HEK293 (cell line): Measurements from ENCODE around the gene RNASE4.
A peak's percentile ranks its signal among the peaks of the same experiment; 100 is the strongest.

Experiments used
- GLI2 ChIP-seq: fragments of 450-650 bp; formaldehyde crosslinking; IDR thresholded peaks from 2 replicates; pipeline ENCODE4; 2017; ENCODE audit warnings: missing biosample characterization, missing genetic modification characterization, low read depth, borderline replicate concordance
- GLIS2 ChIP-seq: fragments of 450-650 bp; formaldehyde crosslinking; IDR thresholded peaks from 2 replicates; pipeline ENCODE4 v1.5.1; 2016; ENCODE audit warnings: missing biosample characterization, missing genetic modification characterization
- HIC1 ChIP-seq: fragments of 450-650 bp; formaldehyde crosslinking; IDR thresholded peaks from 2 replicates; pipeline ENCODE4 v1.5.1; 2016; ENCODE audit warnings: missing biosample characterization, missing genetic modification characterization
- KLF7 ChIP-seq: fragments of 450-650 bp; formaldehyde crosslinking; IDR thresholded peaks from 2 replicates; pipeline ENCODE4 v1.5.1; 2016; ENCODE audit warnings: missing biosample characterization, missing genetic modification characterization, borderline replicate concordance
- KLF8 ChIP-seq: fragments of 450-650 bp; formaldehyde crosslinking; IDR thresholded peaks from 2 replicates; pipeline ENCODE4 v1.5.1; 2016; ENCODE audit warnings: missing biosample characterization, missing genetic modification characterization
- MYNN ChIP-seq: fragments of 450-650 bp; formaldehyde crosslinking; IDR thresholded peaks from 2 replicates; pipeline ENCODE4 v1.5.1; 2016; ENCODE audit warnings: missing biosample characterization, missing genetic modification characterization, borderline replicate concordance
- PRDM1 ChIP-seq: fragments of 450-650 bp; formaldehyde crosslinking; IDR thresholded peaks from 2 replicates; pipeline ENCODE4; 2016; ENCODE audit warnings: missing biosample characterization, missing genetic modification characterization
- PRDM6 ChIP-seq: fragments of 450-650 bp; formaldehyde crosslinking; IDR thresholded peaks from 2 replicates; pipeline ENCODE4 v1.5.1; 2017; ENCODE audit warnings: missing biosample characterization, missing genetic modification characterization
- REPIN1 ChIP-seq: fragments of 450-650 bp; formaldehyde crosslinking; IDR thresholded peaks from 2 replicates; pipeline ENCODE4 v1.5.1; 2017; ENCODE audit warnings: missing biosample characterization, missing genetic modification characterization, low read depth
- SP2 ChIP-seq: fragments of 450-650 bp; formaldehyde crosslinking; IDR thresholded peaks from 2 replicates; pipeline ENCODE4 v1.5.1; 2016; ENCODE audit warnings: missing biosample characterization, missing genetic modification characterization
- ZBTB21 ChIP-seq: fragments of 450-650 bp; formaldehyde crosslinking; IDR thresholded peaks from 2 replicates; pipeline ENCODE4 v1.5.1; 2017; ENCODE audit warnings: missing biosample characterization, missing genetic modification characterization
- ZNF148 ChIP-seq: fragments of 450-650 bp; formaldehyde crosslinking; IDR thresholded peaks from 2 replicates; pipeline ENCODE4 v1.5.0; 2017; ENCODE audit warnings: missing biosample characterization, missing genetic modification characterization, borderline replicate concordance
- ZNF19 ChIP-seq: fragments of 450-650 bp; formaldehyde crosslinking; IDR thresholded peaks from 2 replicates; pipeline ENCODE4; 2016; ENCODE audit warnings: missing biosample characterization, missing genetic modification characterization, low read depth
- ZNF202 ChIP-seq: fragments of 450-650 bp; formaldehyde crosslinking; IDR thresholded peaks from 2 replicates; pipeline ENCODE4 v1.5.1; 2016; ENCODE audit warnings: missing biosample characterization, missing genetic modification characterization, borderline replicate concordance
- ZNF211 ChIP-seq: fragments of 450-650 bp; formaldehyde crosslinking; IDR thresholded peaks from 2 replicates; pipeline ENCODE4 v1.5.1; 2016; ENCODE audit warnings: low read depth, missing biosample characterization, missing genetic modification characterization
- ZNF302 ChIP-seq: fragments of 450-650 bp; formaldehyde crosslinking; IDR thresholded peaks from 2 replicates; pipeline ENCODE4 v1.5.1; 2016; ENCODE audit warnings: missing biosample characterization, missing genetic modification characterization, low read depth
- ZNF366 ChIP-seq: fragments of 450-650 bp; formaldehyde crosslinking; conservative IDR thresholded peaks from 2 replicates; pipeline ENCODE4 v1.5.1; 2016; ENCODE audit warnings: missing biosample characterization, missing genetic modification characterization
- ZNF48 ChIP-seq: fragments of 450-650 bp; formaldehyde crosslinking; IDR thresholded peaks from 2 replicates; pipeline ENCODE4 v1.5.1; 2016; ENCODE audit warnings: missing biosample characterization, missing genetic modification characterization
- ZNF510 ChIP-seq: fragments of 450-650 bp; formaldehyde crosslinking; IDR thresholded peaks from 2 replicates; pipeline ENCODE4 v1.5.1; 2018; ENCODE audit warnings: mild to moderate bottlenecking, missing genetic modification characterization, missing biosample characterization; ENCODE audit not compliant: insufficient replicate concordance
- ZNF530 ChIP-seq: fragments of 450-650 bp; formaldehyde crosslinking; IDR thresholded peaks from 2 replicates; pipeline ENCODE4 v1.5.1; 2016; ENCODE audit warnings: low read depth, missing biosample characterization, missing genetic modification characterization
- ZNF544 ChIP-seq: fragments of 450-650 bp; formaldehyde crosslinking; IDR thresholded peaks from 2 replicates; pipeline ENCODE4 v1.5.0; 2017; ENCODE audit warnings: missing biosample characterization, missing genetic modification characterization
- ZNF549 ChIP-seq: fragments of 450-650 bp; IDR thresholded peaks from 2 replicates; pipeline ENCODE4 v1.5.1; 2018; ENCODE audit warnings: missing biosample characterization, missing genetic modification characterization, mild to moderate bottlenecking, inconsistent platforms, moderate library complexity
- ZNF610 ChIP-seq: fragments of 450-650 bp; formaldehyde crosslinking; IDR thresholded peaks from 2 replicates; pipeline ENCODE4 v1.5.1; 2016; ENCODE audit warnings: missing biosample characterization, missing genetic modification characterization, borderline replicate concordance
- ZNF670 ChIP-seq: fragments of 450-650 bp; formaldehyde crosslinking; IDR thresholded peaks from 2 replicates; pipeline ENCODE4 v1.5.1; 2016; ENCODE audit warnings: missing biosample characterization, missing genetic modification characterization, low read depth
- ZNF677 ChIP-seq: fragments of 450-650 bp; IDR thresholded peaks from 2 replicates; pipeline ENCODE4 v1.5.0; 2018; ENCODE audit warnings: missing biosample characterization, mild to moderate bottlenecking, missing genetic modification characterization, moderate library complexity
- ZNF701 ChIP-seq: fragments of 450-650 bp; formaldehyde crosslinking; IDR thresholded peaks from 2 replicates; pipeline ENCODE4 v1.5.1; 2016; ENCODE audit warnings: missing biosample characterization, missing genetic modification characterization
- ZNF791 ChIP-seq: fragments of 450-650 bp; formaldehyde crosslinking; IDR thresholded peaks from 2 replicates; pipeline ENCODE4 v1.5.1; 2016; ENCODE audit warnings: missing biosample characterization, missing genetic modification characterization
- ZSCAN30 ChIP-seq: fragments of 450-650 bp; IDR thresholded peaks from 2 replicates; pipeline ENCODE4 v1.5.1; 2018; ENCODE audit warnings: missing biosample characterization, mild to moderate bottlenecking, missing genetic modification characterization, moderate library complexity
- TF ChIP-seq, protein P1 (sequence below): fragments of 450-650 bp; formaldehyde crosslinking; optimal IDR thresholded peaks from 2 replicates; pipeline ENCODE3; 2016; ENCODE audit warnings: missing biosample characterization, mild to moderate bottlenecking, missing genetic modification characterization
- TF ChIP-seq, protein P2 (sequence below): fragments of 450-650 bp; formaldehyde crosslinking; IDR thresholded peaks from 2 replicates; pipeline ENCODE4 v1.5.1; 2017; ENCODE audit warnings: missing biosample characterization, missing genetic modification characterization

Gene RNASE4

DNA sequence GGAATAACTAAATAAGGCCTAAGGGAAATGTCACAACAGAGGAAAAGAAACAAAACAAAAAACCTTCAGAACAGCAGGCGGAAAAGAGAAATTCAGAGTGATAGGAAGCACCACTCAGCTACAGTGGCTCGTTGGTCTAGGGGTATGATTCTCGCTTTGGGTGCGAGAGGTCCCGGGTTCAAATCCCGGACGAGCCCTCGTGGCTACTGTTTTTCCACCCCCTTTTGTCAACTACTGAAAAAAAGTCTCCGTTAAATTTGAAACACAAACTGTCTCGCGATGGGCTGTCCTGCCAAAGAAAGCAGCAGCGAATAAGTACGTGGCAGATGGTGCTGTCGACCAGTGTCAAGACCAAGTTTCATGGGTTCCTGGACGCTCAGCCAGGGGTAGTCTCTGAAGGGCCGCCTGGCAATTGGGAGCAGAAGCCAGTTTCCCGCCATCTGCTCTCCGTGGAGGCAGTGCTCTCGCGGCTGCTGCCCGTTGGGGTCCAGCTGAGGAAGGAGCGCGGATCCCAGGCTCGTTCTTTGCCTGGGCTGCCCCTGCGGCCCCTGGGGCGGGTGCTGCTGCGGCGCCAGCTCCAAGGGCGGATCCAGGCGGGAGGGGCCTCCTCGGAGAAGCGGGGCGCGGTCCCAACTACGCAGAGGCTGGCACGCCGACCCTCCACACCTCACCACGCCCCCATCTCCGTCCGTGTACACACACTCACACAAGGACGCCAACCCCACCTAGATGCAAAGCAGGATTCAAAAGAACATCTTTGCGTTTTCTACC lies at the start of gene RNASE4 (continued):
- no peak for TF ChIP-seq PRDM6 (tag by site-specific recombination)
- TF ChIP-seq ZNF302 (tag by site-specific recombination): no peak
- no peak for TF ChIP-seq ZNF549 (tag by site-specific recombination)
- no peak for TF ChIP-seq ZNF544
- TF ChIP-seq, protein P1, sequence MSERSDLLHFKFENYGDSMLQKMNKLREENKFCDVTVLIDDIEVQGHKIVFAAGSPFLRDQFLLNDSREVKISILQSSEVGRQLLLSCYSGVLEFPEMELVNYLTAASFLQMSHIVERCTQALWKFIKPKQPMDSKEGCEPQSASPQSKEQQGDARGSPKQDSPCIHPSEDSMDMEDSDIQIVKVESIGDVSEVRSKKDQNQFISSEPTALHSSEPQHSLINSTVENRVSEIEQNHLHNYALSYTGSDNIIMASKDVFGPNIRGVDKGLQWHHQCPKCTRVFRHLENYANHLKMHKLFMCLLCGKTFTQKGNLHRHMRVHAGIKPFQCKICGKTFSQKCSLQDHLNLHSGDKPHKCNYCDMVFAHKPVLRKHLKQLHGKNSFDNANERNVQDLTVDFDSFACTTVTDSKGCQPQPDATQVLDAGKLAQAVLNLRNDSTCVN: peak; percentile 82
- TF ChIP-seq SP2 (tag by site-specific recombination): peak; percentile 69
- no peak for TF ChIP-seq PRDM1 (tag by site-specific recombination)
- TF ChIP-seq ZNF211 (tag by site-specific recombination): no peak
- TF ChIP-seq ZBTB21: no peak; the same call in 1 of the 2 replicates
- TF ChIP-seq ZNF510 (tag by site-specific recombination): no peak
- TF ChIP-seq, protein P2, sequence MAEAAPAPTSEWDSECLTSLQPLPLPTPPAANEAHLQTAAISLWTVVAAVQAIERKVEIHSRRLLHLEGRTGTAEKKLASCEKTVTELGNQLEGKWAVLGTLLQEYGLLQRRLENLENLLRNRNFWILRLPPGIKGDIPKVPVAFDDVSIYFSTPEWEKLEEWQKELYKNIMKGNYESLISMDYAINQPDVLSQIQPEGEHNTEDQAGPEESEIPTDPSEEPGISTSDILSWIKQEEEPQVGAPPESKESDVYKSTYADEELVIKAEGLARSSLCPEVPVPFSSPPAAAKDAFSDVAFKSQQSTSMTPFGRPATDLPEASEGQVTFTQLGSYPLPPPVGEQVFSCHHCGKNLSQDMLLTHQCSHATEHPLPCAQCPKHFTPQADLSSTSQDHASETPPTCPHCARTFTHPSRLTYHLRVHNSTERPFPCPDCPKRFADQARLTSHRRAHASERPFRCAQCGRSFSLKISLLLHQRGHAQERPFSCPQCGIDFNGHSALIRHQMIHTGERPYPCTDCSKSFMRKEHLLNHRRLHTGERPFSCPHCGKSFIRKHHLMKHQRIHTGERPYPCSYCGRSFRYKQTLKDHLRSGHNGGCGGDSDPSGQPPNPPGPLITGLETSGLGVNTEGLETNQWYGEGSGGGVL (tag by site-specific recombination): peak; percentile 32; the same call in 1 of the 2 replicates
- TF ChIP-seq ZNF701 (tag by site-specific recombination): no peak
- TF ChIP-seq KLF8 (tag by site-specific recombination): peak; percentile 93
- TF ChIP-seq HIC1: no peak; the same call in 1 of the 2 replicates
- peak; percentile 63; the same call in 1 of the 2 replicates for TF ChIP-seq ZNF610 (tag by site-specific recombination)
- no peak for TF ChIP-seq ZNF48 (tag by site-specific recombination)
- no peak for TF ChIP-seq ZNF670
- TF ChIP-seq ZNF530: no peak
- no peak for TF ChIP-seq KLF7
- TF ChIP-seq ZNF202 (tag by site-specific recombination): no peak
- no peak for TF ChIP-seq GLI2 (tag by site-specific recombination)
- no peak for TF ChIP-seq REPIN1 (tag by site-specific recombination)
- peak; percentile 77; the same call in 1 of the 2 replicates for TF ChIP-seq ZSCAN30 (tag by site-specific recombination)
- TF ChIP-seq ZNF677 (tag by site-specific recombination): no peak
- no peak for TF ChIP-seq ZNF791 (tag by site-specific recombination)
- no peak for TF ChIP-seq ZNF366 (tag by site-specific recombination)
- peak; percentile 98 for TF ChIP-seq GLIS2 (tag by site-specific recombination)
- TF ChIP-seq MYNN (tag by site-specific recombination): no peak
- TF ChIP-seq ZNF148 (tag by site-specific recombination): 0 out of 2 replicates have a peak, but pooled peaks have one; percentile 38
- TF ChIP-seq ZNF19 (tag by site-specific recombination): no peak
